Neuron (in vitro differentiated cells): ENCODE measurements around the gene BTRC.

Experiments used
- H2AFZ ChIP-seq: one replicate; pipeline ENCODE4 v1.6.1; 2013; ENCODE audit warnings: low read depth, mild to moderate bottlenecking, inconsistent platforms, low read length, moderate library complexity
- H3K27me3 ChIP-seq: one replicate; pipeline ENCODE4 v1.6.1; 2013; ENCODE audit warnings: low read length; ENCODE audit not compliant: insufficient read depth
- H3K36me3 ChIP-seq: one replicate; pipeline ENCODE4 v1.6.1; 2013; ENCODE audit warnings: low read length; ENCODE audit not compliant: insufficient read depth
- H3K4me1 ChIP-seq: one replicate; pipeline ENCODE4 v1.6.1; 2013; ENCODE audit warnings: low read length; ENCODE audit not compliant: insufficient read depth
- H3K4me3 ChIP-seq: 2 replicates; pipeline ENCODE4 v1.5.1; 2013; ENCODE audit warnings: mild to moderate bottlenecking, low read length, moderate library complexity
- H3K9me3 ChIP-seq: one replicate; pipeline ENCODE4 v1.6.1; 2013; ENCODE audit warnings: low read length

The BTRC gene

GRCh38 chr10:101446071-101446470 lies 92.1 kb downstream of the BTRC start:
- Histone ChIP-seq H3K9me3 (no peaks in the 10 kb centered on the region), H2AFZ (no peak overlapping the region), H3K4me1 (peaks cover 29% of the 10 kb centered on the region), H3K27me3 (no peaks in the 10 kb centered on the region), H3K36me3 (no peaks in the 10 kb centered on the region), H3K4me3 (no peak overlapping the region)

DNA sequence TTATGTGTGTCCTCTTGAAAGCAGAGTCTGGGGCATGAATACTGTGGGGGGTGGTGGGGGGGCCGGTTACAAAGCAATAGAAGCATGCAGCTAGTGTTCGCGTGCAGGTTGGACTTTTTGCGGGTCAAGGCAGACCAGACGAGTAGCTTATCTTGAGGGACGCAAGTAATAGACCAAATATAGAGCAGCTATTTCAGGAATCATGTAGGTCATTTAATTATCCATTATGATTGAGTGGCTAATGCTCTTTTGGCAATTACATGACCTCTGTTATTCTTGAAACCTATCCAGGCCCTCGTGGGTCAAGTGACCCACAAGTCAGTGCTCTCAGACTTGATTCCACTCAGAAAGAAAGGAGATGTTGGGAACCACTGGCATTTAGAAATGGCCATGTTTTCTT lies 93.0 kb downstream of the BTRC start:
- Histone ChIP-seq H3K4me1 (peaks cover 28% of the 10 kb centered on the region), H2AFZ (no peak overlapping the region), H3K4me3 (no peak overlapping the region), H3K27me3 (no peaks in the 10 kb centered on the region), H3K9me3 (no peaks in the 10 kb centered on the region), H3K36me3 (no peaks in the 10 kb centered on the region)

DNA sequence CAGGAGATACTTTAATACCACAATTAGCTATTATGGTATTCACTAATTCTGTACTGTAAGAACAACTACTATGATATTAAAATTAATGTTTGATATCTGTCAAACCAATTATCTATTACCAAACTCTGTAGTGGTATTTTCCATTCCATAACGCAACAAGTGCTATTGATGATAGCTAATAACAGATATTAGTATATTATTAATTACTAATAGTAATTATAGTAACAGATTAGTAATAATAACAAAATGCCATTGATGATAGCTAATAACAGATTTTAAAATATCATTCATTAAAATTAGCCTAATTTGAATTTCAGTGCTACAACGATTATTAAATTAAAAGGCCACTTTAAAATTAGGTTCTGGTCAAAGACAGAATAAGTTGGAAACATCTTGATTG lies 93.5 kb downstream of the BTRC start:
- Histone ChIP-seq H2AFZ (no peak overlapping the region), H3K27me3 (no peaks in the 10 kb centered on the region), H3K4me1 (peaks cover 26% of the 10 kb centered on the region), H3K4me3 (no peak overlapping the region), H3K9me3 (no peaks in the 10 kb centered on the region), H3K36me3 (no peaks in the 10 kb centered on the region)

- peaks cover 22% of the 10 kb centered on the region for H3K4me1 ChIP-seq
- H2AFZ ChIP-seq, result no peak overlapping the region
- H3K36me3 ChIP-seq, result no peaks in the 10 kb centered on the region
- H3K9me3 ChIP-seq, result no peaks in the 10 kb centered on the region
- no peak overlapping the region for H3K4me3 ChIP-seq
- no peaks in the 10 kb centered on the region for H3K27me3 ChIP-seq
Observed at GRCh38 chr10:101450277-101451080, 96.5 kb downstream of the BTRC start.

DNA sequence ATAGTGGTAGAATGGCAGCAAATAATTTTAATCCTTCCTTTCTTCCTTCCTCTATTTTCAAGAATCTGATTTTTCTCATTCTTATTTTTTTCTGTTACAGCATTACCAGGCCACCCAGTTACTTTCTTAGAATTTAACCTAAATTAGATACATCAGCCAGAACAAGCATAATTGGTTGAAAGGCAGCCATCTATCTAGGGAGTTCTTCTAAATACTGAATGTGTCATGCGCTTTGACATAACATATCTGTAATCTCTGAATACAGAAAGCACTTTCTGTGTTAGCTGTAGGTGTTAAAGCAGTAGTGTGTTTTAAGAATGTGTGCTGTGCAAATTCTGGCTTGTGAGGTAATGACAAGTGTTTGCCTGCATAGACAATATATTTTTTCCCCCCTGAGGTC lies 97.3 kb downstream of the BTRC start:
- H3K4me1 ChIP-seq, result peaks cover 14% of the 10 kb centered on the region
- no peak overlapping the region for H3K4me3 ChIP-seq
- H3K27me3 ChIP-seq, result no peaks in the 10 kb centered on the region
- no peak overlapping the region for H2AFZ ChIP-seq
- no peaks in the 10 kb centered on the region for H3K36me3 ChIP-seq
- no peaks in the 10 kb centered on the region for H3K9me3 ChIP-seq

- H3K36me3 ChIP-seq, result no peaks in the 10 kb centered on the region
- H3K4me1 ChIP-seq, result peaks cover 10% of the 10 kb centered on the region
- no peak overlapping the region for H3K4me3 ChIP-seq
- no peaks in the 10 kb centered on the region for H3K27me3 ChIP-seq
- H2AFZ ChIP-seq, result no peak overlapping the region
- no peaks in the 10 kb centered on the region for H3K9me3 ChIP-seq
Observed at GRCh38 chr10:101451667-101452069, 97.7 kb downstream of the BTRC start.

GRCh38 chr10:101452176-101452575 lies 98.2 kb downstream of the BTRC start:
- H3K36me3 ChIP-seq, result no peaks in the 10 kb centered on the region
- H3K4me1 ChIP-seq, result peaks cover 5% of the 10 kb centered on the region
- no peaks in the 10 kb centered on the region for H3K9me3 ChIP-seq
- no peak overlapping the region for H2AFZ ChIP-seq
- H3K27me3 ChIP-seq, result no peaks in the 10 kb centered on the region
- no peak overlapping the region for H3K4me3 ChIP-seq

DNA sequence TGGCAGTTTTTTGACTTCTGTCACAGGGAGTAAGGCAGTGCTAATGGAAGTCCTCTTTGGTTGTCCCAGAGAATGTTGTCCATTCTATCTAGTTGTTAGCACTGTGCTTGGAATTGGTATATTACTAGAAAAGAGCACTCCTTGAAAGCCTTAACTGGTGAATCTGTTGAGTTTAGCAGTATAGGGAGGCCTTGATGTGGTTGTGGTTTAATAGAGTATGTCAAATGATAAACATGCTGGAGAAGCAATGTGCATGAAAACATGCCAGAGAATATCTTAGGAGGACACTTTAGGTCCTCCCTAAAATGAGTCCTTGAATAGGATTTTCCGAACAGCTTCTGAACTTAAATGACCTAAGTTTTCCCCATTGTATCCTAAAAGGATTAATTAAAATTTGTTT lies 98.6 kb downstream of the BTRC start:
- peaks cover under 1% of the 10 kb centered on the region for H3K4me1 ChIP-seq
- no peaks in the 10 kb centered on the region for H3K9me3 ChIP-seq
- H3K4me3 ChIP-seq, result no peak overlapping the region
- no peaks in the 10 kb centered on the region for H3K27me3 ChIP-seq
- H3K36me3 ChIP-seq, result no peaks in the 10 kb centered on the region
- H2AFZ ChIP-seq, result no peak overlapping the region

DNA sequence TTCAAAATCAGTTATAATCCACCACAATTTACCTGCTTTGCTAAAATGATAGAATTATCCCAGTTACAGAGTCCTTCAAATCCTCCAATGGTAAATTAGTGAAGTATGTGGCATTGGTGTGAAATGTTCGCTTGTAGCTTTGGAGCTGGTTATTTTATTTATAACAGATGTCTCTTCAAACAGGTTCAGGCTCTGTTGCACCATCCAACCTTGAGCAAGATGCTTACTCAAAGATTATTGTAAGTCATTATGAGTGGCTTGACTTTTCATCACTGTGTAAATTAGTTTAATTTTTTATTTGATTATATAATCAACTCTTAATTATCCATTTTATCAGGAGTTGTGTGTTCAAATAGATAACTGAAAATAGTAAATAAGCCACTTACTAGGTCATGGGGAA lies 99.4 kb downstream of the BTRC start:
- Histone ChIP-seq H2AFZ (no peak overlapping the region), H3K36me3 (no peaks in the 10 kb centered on the region), H3K27me3 (no peaks in the 10 kb centered on the region), H3K4me1 (no peaks in the 10 kb centered on the region), H3K4me3 (no peak overlapping the region), H3K9me3 (no peaks in the 10 kb centered on the region)

- no peaks in the 10 kb centered on the region for H3K4me1 ChIP-seq
- H3K4me3 ChIP-seq, result no peak overlapping the region
- H3K27me3 ChIP-seq, result no peaks in the 10 kb centered on the region
- H3K9me3 ChIP-seq, result no peaks in the 10 kb centered on the region
- H2AFZ ChIP-seq, result no peak overlapping the region
- H3K36me3 ChIP-seq, result no peaks in the 10 kb centered on the region
Observed at GRCh38 chr10:101453791-101454718, 100.1 kb downstream of the BTRC start.

- no peaks in the 10 kb centered on the region for H3K27me3 ChIP-seq
- H3K36me3 ChIP-seq, result no peaks in the 10 kb centered on the region
- H2AFZ ChIP-seq, result no peak overlapping the region
- no peaks in the 10 kb centered on the region for H3K9me3 ChIP-seq
- peaks cover 4% of the 10 kb centered on the region for H3K4me1 ChIP-seq
- no peak overlapping the region for H3K4me3 ChIP-seq
Observed at GRCh38 chr10:101458869-101459268, 104.9 kb downstream of the BTRC start.

DNA sequence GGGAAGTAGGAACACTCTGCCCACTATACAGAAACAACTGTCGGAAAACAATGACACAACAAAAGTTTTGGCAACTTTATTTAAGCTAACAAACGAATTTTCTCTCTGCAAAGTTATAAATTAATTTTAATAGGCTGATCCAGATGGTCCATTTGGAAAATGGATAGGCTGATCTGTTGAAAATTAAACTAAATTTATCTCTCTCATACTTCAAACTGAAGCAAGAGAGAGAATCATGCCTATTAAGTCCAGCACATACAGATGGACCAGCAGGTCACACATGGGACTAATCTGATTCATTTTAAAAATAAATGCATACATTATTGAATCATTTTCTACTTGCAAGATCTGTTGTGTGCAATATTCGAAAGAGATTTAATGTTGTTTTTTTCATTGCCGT lies 110.1 kb downstream of the BTRC start:
- Histone ChIP-seq H3K9me3 (no peaks in the 10 kb centered on the region), H3K4me3 (no peak overlapping the region), H3K4me1 (peaks cover 37% of the 10 kb centered on the region), H2AFZ (no peak overlapping the region), H3K27me3 (no peaks in the 10 kb centered on the region), H3K36me3 (no peaks in the 10 kb centered on the region)

GRCh38 chr10:101464599-101464998 lies 110.6 kb downstream of the BTRC start:
- Histone ChIP-seq H3K4me3 (no peak overlapping the region), H3K27me3 (no peaks in the 10 kb centered on the region)

More at GRCh38 chr10:101464599-101464998, 110.6 kb downstream of the BTRC start:
- Histone ChIP-seq H3K36me3 (no peaks in the 10 kb centered on the region), H3K9me3 (no peaks in the 10 kb centered on the region), H3K4me1 (peaks cover 37% of the 10 kb centered on the region), H2AFZ (no peak overlapping the region)
